NCI-H2227 (cell line): Measurements from ENCODE around the gene GRIA2.

Source experiments
- DNase-seq: peaks from one replicate; lab custom pipeline; 2025; ENCODE audit not compliant: unreplicated experiment; lab: John Stamatoyannopoulos, UW

The GRIA2 gene

DNA sequence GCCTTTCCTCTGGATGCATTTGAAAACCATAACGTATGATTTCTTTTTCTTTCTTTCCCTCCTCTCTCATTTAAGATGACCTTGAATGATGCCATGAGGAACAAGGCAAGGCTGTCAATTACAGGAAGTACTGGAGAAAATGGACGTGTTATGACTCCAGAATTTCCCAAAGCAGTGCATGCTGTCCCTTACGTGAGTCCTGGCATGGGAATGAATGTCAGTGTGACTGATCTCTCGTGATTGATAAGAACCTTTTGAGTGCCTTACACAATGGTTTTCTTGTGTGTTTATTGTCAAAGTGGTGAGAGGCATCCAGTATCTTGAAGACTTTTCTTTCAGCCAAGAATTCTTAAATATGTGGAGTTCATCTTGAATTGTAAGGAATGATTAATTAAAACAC is 142.8 kb downstream of the GRIA2 start:
- no peak for DNase-seq

DNA sequence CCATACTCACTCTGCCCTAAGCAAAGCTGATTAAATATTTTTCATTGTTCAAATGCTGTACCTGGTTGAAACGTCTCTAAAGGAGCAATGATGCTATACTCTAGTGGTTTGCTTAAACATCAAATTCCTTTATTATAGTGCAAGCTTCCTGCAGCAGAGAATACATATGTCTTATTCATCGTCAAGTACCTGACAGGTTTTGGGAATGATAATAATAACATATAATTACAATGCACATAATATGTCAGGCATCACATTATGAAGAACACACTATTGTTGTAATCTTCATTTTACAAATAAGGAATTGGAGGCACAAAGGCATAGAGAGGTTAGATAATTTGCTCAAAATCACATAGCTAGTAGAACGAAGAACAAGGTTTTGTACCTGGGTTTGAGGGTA is 151.6 kb downstream of the GRIA2 start:
- DNase-seq: peak; percentile 52

DNA sequence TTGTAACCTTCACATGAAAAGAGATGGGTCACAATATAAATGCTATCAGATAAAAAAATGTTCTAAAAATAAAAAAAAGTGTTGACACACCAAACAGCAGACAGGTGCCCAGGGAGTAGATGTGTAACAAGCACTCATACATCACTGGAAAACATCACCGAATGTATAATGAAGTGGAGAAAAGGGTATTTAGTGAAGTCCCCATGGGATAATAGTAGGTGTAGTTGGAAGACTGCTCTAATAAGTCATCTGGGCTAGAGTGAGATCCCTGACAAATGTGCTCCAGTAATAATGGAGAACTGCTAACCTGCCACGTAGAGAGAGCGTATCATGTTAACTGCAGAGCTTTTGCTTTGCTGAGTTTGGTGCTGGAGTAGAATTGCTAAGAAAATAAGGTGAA is 152.0 kb downstream of the GRIA2 start:
- DNase-seq: peak; percentile 52

DNA sequence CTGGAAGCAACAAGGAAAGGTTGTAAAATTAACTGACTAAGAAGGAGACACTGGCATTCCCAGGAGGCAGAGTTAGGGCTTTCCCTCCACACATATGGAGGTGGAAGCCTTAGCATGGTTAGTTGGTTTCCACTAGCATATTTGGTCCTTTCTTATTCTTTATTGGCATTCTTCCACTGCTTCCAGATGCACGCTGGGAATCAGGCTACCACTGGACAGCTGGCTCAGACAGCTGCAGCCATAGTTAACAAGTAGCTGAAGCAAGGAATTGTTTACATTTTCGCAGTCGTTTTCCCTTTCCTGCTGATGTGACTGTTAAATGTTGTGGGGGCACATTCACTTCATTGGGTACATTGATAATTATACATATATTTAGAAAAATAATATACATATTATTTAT is 169.2 kb downstream of the GRIA2 start:
- no peak for DNase-seq

DNA sequence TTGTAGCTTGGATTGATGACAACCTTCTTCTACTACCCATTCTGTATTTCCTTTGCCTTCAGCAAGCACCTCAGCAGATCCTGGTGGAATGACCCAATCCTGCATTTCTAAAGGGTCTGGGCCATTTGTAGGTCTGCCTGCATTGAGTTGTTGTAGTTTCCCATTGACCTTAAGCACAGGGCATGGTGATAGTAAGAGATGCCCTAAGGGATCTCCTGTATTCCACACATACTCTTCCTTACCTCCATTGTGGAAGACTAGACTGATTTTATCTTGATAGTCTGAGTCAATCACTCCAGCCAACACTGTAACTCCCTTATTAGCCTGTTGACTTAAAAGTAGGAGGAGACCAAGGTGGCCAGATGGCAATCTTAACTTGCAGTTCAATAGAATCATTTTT is 184.5 kb downstream of the GRIA2 start:
- no peak for DNase-seq
